Osteocyte (in vitro differentiated cells): ENCODE results near the gene TMEM107. TPM values are rescaled to one million over a fixed set of nuclear protein-coding genes. Genes with fewer than 3 reads are reported as not detected.
A peak's percentile ranks its signal among the peaks of the same experiment; 100 is the strongest.

ENCODE experiments used
- DNase-seq: peaks from one replicate; pipeline ENCODE4 v3.0.0; 2021; ENCODE audit warnings: mixed read lengths; ENCODE audit not compliant: unreplicated experiment; ENCODE audit errors: extremely low spot score
- H3K27ac Mint-ChIP-seq: one replicate; pipeline ENCODE4 v1.8.0; 2021; ENCODE audit warnings: mild to moderate bottlenecking, mixed read lengths; ENCODE audit not compliant: unreplicated experiment
- H3K27me3 Mint-ChIP-seq: one replicate; pipeline ENCODE4 v1.8.0; 2021; ENCODE audit warnings: mixed read lengths; ENCODE audit not compliant: unreplicated experiment
- H3K36me3 Mint-ChIP-seq: one replicate; pipeline ENCODE4 v1.8.0; 2021; ENCODE audit warnings: mixed read lengths; ENCODE audit not compliant: unreplicated experiment
- H3K4me1 Mint-ChIP-seq: one replicate; pipeline ENCODE4 v1.8.0; 2021; ENCODE audit warnings: mixed read lengths; ENCODE audit not compliant: unreplicated experiment
- H3K4me3 Mint-ChIP-seq: one replicate; pipeline ENCODE4 v1.8.0; 2021; ENCODE audit warnings: mild to moderate bottlenecking, moderate library complexity, mixed read lengths; ENCODE audit not compliant: unreplicated experiment
- H3K9me3 Mint-ChIP-seq: one replicate; pipeline ENCODE4 v1.8.0; 2021; ENCODE audit warnings: mixed read lengths; ENCODE audit not compliant: unreplicated experiment
- long read RNA-seq: library from polyadenylated mRNA; unstranded; transcript quantifications from one replicate; pipeline ENCODE4 v2.0.0, GENCODE V29; 2021
- total RNA-seq: library from RNA; stranded (reverse); gene quantifications from 2 replicates; pipeline ENCODE4 v1.2.1, GENCODE V29; 2021
- TF ChIP-seq, protein P1 (sequence below): fragments of 200-600 bp; sonication (generic); IDR thresholded peaks from 2 replicates; pipeline ENCODE4 v1.5.0; 2021; ENCODE audit warnings: antibody characterized with exemption, mild to moderate bottlenecking, moderate library complexity

The TMEM107 gene
- 8.4 and 10.5 TPM in 2 replicates for total RNA-seq
- long read RNA-seq, transcript TMEM107-205 (2 exons, 1,210 nt): major isoform, 8 of 15 reads
- long read RNA-seq, partial matches to known transcripts: 1 of 15 reads
- long read RNA-seq, other reads (novel, unspliced or antisense): 1 of 15 reads

DNA sequence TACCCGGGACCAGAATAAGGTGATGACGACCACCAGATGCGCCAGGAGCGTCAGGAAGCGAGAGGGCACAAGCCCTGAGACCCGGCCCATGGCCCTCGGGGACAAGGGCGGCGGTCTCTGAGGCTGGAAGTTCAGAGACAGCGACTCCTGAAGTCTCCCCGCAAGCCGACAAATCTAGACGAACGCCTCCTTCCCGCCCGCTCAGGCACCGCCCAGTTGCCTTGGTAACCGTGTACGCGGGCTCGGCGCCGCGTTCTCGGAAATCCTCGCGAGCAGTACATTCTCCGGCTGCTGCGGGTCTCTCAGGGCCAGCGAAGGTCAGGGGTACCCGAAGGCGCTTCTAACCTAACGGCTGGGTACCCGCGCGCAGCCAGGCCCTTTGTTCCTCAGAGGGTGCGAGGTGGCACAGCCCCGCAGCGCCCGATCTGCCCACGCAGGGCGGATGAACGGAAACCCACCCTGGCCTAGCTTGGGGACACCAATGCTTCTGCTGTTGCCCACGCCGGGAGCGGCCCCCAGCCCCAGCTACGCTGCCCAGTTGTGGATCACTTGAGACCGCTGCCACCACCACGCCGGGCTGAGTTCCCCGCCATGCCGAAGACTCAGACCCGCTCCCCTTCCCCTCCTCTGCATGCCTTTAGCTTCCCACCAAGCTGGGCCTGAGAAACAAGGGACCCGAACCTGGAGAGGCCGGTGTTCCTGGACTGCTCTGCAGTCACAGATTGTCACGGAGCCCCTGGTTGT, at the start of gene TMEM107:
Gene TMEM107, minus strand, starts transcription at position 184 of the 744 bp plus-strand sequence. Its CDS starts 94 bp downstream, at position 90.
- Mint-ChIP-seq H3K4me1 (peaks cover 41% of the 10 kb centered on the region), H3K9me3 (no peaks in the 10 kb centered on the region), H3K4me3 (peak within 1 kb of the TSS; percentile 92), H3K36me3 (no peaks in the 10 kb centered on the region), H3K27ac (peak within 1 kb of the TSS; percentile 97), H3K27me3 (no peaks in the 10 kb centered on the region)
- TF ChIP-seq, protein P1, sequence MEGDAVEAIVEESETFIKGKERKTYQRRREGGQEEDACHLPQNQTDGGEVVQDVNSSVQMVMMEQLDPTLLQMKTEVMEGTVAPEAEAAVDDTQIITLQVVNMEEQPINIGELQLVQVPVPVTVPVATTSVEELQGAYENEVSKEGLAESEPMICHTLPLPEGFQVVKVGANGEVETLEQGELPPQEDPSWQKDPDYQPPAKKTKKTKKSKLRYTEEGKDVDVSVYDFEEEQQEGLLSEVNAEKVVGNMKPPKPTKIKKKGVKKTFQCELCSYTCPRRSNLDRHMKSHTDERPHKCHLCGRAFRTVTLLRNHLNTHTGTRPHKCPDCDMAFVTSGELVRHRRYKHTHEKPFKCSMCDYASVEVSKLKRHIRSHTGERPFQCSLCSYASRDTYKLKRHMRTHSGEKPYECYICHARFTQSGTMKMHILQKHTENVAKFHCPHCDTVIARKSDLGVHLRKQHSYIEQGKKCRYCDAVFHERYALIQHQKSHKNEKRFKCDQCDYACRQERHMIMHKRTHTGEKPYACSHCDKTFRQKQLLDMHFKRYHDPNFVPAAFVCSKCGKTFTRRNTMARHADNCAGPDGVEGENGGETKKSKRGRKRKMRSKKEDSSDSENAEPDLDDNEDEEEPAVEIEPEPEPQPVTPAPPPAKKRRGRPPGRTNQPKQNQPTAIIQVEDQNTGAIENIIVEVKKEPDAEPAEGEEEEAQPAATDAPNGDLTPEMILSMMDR: no peak
- peak; percentile 91 for DNase-seq

DNA sequence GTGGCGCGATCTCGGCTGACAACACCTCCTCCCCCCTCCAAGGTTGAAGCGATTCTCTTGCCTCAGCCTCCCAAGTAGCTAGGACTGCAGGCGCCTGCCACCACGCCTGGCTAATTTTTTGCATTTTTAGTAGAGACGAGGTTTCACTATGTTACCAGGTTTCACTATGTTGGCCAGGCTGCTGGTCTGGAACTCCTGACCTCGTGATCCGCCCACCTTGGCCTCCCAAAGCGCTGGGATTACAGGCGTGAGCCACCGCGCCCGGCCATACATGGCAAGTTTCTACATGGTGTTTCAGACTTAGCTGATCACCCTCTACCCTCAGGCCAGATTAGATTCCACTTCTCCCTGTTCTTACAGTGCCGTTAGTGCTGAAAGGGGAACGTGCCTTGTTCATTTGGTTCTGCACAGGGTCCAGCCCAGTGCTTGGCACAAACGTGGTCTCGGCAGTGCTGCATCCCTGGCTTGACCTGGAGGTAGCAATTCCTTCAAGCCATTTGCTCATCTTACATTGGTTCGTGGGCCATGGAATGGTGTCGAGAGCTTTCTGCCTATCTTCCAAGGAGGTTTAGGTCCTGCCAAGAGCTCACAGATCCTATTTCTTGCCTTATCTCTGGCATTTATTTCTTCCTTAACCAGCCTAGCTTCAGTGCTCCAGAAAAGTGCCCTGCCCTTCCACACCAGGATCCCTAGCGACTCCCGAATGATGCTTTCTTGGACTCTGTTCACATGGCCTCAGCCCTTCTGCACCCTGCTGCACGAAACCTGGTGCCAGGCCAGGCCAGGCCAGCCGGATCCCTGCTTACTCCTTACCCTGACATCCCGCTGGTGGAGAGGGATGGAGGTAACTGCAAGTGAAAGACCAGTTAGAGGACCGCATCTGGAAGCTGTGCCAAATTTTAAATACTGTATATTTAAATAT, 49.0 kb upstream of the TMEM107 start:
- Mint-ChIP-seq H3K4me3 (no peak overlapping the region), H3K4me1 (peaks cover 33% of the 10 kb centered on the region), H3K36me3 (peaks cover 12% of the 10 kb centered on the region), H3K27me3 (no peaks in the 10 kb centered on the region), H3K9me3 (no peaks in the 10 kb centered on the region), H3K27ac (peak overlapping the region; percentile 23)
- TF ChIP-seq, protein P1: no peak
- no peak for DNase-seq

DNA sequence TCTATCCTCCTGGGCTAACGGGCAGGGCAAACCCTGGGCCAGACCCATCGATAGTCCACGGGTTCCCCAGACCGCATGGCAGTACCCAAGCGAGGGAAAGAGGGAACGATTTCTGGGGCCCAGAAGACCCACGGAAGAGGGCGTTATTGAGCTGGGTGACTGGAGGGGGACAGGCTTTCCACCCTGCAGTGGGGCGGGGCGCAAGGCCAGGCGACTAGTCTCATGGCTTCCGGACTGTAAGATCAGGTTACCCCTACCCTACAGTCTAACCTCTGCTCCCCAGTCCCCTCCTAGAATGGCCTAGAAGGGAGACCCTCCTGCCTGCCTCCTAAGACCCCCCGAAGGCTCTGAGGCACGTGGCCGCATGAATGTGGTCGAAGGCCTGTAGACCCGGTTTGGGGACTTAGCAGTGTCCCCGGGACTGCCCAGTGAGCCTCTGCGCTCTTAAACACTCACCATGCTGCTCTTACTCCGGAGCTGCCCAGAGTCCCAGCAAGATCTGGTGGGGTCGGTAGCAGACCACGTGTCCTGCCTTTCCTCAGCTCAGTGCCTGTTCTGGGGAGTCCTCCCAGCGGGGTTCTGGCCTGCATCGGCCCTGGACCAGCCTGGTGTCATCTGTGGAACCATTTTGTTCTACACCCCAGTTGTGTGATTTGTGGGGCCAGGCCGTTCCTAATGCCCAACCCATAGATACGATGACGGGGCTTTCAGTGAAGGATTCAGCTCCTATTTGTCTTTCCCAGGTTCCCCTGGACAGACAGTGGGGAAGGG, 47.4 kb upstream of the TMEM107 start:
- no peaks in the 10 kb centered on the region for H3K27me3 Mint-ChIP-seq
- TF ChIP-seq, protein P1: peak; percentile 30
- H3K27ac Mint-ChIP-seq: peak overlapping the region; percentile 100
- H3K9me3 Mint-ChIP-seq: no peaks in the 10 kb centered on the region
- DNase-seq: no peak
- H3K4me1 Mint-ChIP-seq: peaks cover 38% of the 10 kb centered on the region
- H3K4me3 Mint-ChIP-seq: peak overlapping the region; percentile 97
- no peaks in the 10 kb centered on the region for H3K36me3 Mint-ChIP-seq

DNA sequence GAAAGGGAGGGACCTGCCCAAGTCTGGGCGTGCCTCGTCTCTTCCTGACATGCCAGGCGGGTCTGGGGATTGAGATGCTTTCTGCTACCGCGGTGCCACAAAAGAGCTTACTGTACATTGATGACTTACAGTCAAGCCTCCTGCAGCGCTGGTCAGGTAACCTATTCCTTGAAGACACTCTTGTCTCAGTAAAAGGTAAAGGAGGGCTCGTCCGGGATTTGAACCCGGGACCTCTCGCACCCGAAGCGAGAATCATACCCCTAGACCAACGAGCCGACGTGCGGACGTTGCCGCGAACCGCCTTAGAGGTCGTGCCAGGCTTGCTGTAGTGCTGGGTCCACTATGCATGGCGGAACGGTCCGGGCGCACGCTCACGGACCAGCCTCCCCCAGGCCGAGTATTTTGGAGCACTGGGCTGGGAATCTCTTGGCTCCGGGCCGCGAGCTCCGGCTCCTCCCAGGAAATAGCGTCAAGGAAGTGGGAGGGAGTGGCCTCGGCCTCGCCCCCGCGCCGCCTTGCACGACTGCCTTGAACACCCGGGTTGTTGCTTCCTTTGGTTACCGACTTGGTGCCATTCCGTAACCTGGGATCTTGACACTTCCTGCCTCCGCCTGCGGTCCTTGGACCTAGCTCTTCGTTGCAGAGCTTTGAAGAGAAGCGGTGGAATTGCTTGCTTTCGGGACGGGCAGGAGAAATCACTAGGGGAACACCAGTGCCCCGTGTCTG, 46.6 kb upstream of the TMEM107 start:
- Mint-ChIP-seq H3K27me3 (no peaks in the 10 kb centered on the region), H3K27ac (peak overlapping the region; percentile 100), H3K4me3 (peak overlapping the region; percentile 97), H3K36me3 (no peaks in the 10 kb centered on the region), H3K4me1 (peaks cover 42% of the 10 kb centered on the region), H3K9me3 (no peaks in the 10 kb centered on the region)
- TF ChIP-seq, protein P1: no peak
- peak; percentile 96 for DNase-seq
